Esophagus muscularis mucosa (tissue), 4 donors: ENCODE results near the gene ANKIB1. TPM values are rescaled to one million over a fixed set of nuclear protein-coding genes. Genes with fewer than 3 reads are reported as not detected.

ENCODE experiments used
- DNase-seq: peaks from one replicate; pipeline ENCODE4 v3.0.0-alpha.2; 2017; ENCODE audit errors: extremely low spot score
- H3K27ac ChIP-seq, 4 donors: fragments of 200-600 bp; sonication (generic); replicated peaks in 1 of 4; 1 replicate in 3 of 4; 2 replicates in 1 of 4; pipeline ENCODE4 v1.5.1; 2016 to 2019; ENCODE audit warnings: mild to moderate bottlenecking in 1 of 4
- H3K27me3 ChIP-seq, 4 donors: fragments of 200-600 bp; sonication (generic); one replicate each; pipeline versions ENCODE4 v1.5.1 to v1.6.0; 2016 to 2019
- H3K36me3 ChIP-seq, 4 donors: fragments of 200-600 bp; sonication (generic); one replicate each; pipeline ENCODE4 v1.5.1; 2016 to 2019
- H3K4me1 ChIP-seq, 4 donors: fragments of 200-600 bp; sonication (generic); one replicate each; pipeline ENCODE4 v1.5.1; 2016 to 2019
- H3K4me3 ChIP-seq, 4 donors: fragments of 200-600 bp; sonication (generic); 1 replicate in 2 of 4; 2 replicates in 2 of 4; pipeline ENCODE4 v1.5.1; 2016 to 2019; ENCODE audit warnings: mild to moderate bottlenecking in 4 of 4, moderate library complexity in 1 of 4
- H3K9me3 ChIP-seq, 4 donors: fragments of 200-600 bp; sonication (generic); 1 replicate in 3 of 4; 2 replicates in 1 of 4; pipeline ENCODE4 v1.5.1; 2016 to 2019
- EP300 ChIP-seq: sonication (generic); formaldehyde crosslinking; IDR thresholded peaks from one replicate; pipeline ENCODE4 v1.6.1; 2017; ENCODE audit warnings: antibody characterized with exemption
- POLR2A ChIP-seq: fragments of 450-650 bp; IDR thresholded peaks from one replicate; pipeline ENCODE4 v1.6.1; 2017; ENCODE audit warnings: antibody characterized with exemption, moderate library complexity, mild to moderate bottlenecking, low read depth
- POLR2AphosphoS5 ChIP-seq, 2 donors: sonication (generic); formaldehyde crosslinking; IDR thresholded peaks; one replicate each; pipeline ENCODE4 v1.6.1; 2017; ENCODE audit warnings: antibody characterized with exemption in 2 of 2
- WGBS: methylation state at CpG from one replicate; pipeline ENCODE4 v1.1.5; 2018; 5-methylcytosine and 5-hydroxymethylcytosine counted together
- intact Hi-C: fragments of 100-400 bp; cut with DNase I; formaldehyde crosslinking; loops from one replicate; pipeline ENCODE4 v1.15.1; 2023
- total RNA-seq, 4 donors: library from RNA; depleted of rRNA; stranded (reverse); fragments of >200 nt; gene quantifications; one replicate each; pipeline versions ENCODE4 v1.1.0 to v1.2.1, GENCODE V29; 2016
- TF ChIP-seq, protein P1 (sequence below), 3 experiments: fragments of 200-600 bp in 2 of 3; fragments of 450-650 bp in 1 of 3; sonication (generic) in 2 of 3; IDR thresholded peaks; one replicate each; pipeline ENCODE4 v1.5.1; 2017 to 2019; ENCODE audit warnings: antibody characterized with exemption in 3 of 3, mild to moderate bottlenecking in 2 of 3, moderate library complexity in 1 of 3

ANKIB1 gene
- total RNA-seq, 4 donors from 2014 or later = 25.8 to 37.8 (median 28.6) TPM

DNA sequence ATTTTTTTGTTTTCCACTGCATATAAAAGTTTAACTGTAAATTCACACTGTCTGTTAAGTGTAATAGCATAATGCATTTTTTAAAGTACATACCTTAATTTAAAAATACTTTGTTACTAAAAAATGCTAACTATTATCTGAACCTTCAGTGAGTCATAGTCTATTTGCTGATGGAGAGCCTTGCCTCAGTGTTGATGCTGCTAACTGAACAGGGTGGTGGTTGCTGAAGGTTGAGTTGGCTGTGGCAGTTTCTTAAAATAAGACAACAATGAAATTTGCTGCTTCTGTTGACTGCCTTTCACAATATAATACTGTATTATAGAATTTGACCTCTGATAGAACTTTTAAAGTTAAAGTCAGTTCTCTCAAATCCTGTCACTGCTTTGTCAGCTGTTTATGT is 129.2 kb downstream of the ANKIB1 start:
- no peak overlapping the region for H3K4me3 ChIP-seq
- TF ChIP-seq POLR2A (no peak), POLR2AphosphoS5 (IDR thresholded peaks at IDR 0.05) (no peak), EP300 (no peak)
- TF ChIP-seq, protein P1, sequence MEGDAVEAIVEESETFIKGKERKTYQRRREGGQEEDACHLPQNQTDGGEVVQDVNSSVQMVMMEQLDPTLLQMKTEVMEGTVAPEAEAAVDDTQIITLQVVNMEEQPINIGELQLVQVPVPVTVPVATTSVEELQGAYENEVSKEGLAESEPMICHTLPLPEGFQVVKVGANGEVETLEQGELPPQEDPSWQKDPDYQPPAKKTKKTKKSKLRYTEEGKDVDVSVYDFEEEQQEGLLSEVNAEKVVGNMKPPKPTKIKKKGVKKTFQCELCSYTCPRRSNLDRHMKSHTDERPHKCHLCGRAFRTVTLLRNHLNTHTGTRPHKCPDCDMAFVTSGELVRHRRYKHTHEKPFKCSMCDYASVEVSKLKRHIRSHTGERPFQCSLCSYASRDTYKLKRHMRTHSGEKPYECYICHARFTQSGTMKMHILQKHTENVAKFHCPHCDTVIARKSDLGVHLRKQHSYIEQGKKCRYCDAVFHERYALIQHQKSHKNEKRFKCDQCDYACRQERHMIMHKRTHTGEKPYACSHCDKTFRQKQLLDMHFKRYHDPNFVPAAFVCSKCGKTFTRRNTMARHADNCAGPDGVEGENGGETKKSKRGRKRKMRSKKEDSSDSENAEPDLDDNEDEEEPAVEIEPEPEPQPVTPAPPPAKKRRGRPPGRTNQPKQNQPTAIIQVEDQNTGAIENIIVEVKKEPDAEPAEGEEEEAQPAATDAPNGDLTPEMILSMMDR (IDR thresholded peaks at IDR 0.05) = no peak
- intact Hi-C loops = no loop called here

DNA sequence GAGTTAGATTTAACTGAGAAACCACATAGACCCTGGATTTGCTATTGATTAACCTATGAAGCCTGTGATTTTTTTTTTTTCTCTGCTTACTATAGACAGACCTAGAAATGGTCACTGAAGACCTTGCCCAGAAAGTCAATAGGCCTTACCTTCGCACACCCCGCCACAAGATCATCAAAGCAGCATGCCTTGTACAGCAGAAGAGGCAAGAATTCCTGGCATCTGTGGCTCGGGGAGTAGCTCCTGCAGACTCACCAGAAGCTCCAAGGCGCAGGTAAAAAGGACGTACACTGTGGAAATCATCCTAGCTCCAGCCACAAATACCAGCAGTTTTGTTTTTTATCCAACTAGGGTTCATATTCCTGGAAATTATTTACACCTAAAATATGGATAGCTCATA is 145.3 kb downstream of the ANKIB1 start:
- 94% methylated on average over 5 of the region's 5 CpGs for WGBS
- Histone ChIP-seq H3K9me3 (no peaks in the 10 kb centered on the region), H3K4me1 (no peaks in the 10 kb centered on the region), H3K27ac (no peak overlapping the region), H3K4me3 (no peak overlapping the region), H3K36me3 (peaks cover 4 to 45% (median 20%) of the 10 kb centered on the region in 4 donors), H3K27me3 (no peaks in the 10 kb centered on the region)
- intact Hi-C loops = no loop called here
- TF ChIP-seq EP300 (no peak), POLR2AphosphoS5 (IDR thresholded peaks at IDR 0.05) (no peak), POLR2A (no peak)
- TF ChIP-seq, protein P1 (IDR thresholded peaks at IDR 0.05) = no peak
- DNase-seq = no peak

More for the DNA sequence above, 129.2 kb downstream of the ANKIB1 start:
- no peak overlapping the region for H3K27ac ChIP-seq
- H3K36me3 ChIP-seq = peaks cover 0 to 33% (median 15%) of the 10 kb centered on the region in 4 donors
- no peaks in the 10 kb centered on the region for H3K9me3 ChIP-seq
- H3K4me1 ChIP-seq = no peaks in the 10 kb centered on the region
- no peak for DNase-seq
- H3K27me3 ChIP-seq = no peaks in the 10 kb centered on the region

DNA sequence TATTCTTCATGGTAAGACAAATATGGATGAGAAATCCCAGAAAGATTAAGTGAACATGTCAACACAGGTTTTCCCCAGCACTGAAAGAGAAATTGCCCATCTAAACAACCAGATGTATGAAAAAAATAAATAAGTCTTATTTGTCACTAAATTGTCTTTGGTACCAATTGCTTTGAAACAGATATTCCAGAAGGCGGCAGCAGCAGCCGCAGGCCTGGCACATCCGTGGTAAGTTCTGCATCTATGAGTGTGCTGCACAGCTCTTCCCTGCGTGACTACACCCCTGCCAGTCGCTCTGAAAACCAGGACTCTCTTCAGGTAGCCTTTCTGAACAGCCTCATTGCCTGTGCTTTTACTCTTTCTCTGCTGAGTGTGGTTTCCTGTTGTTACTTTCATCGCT is 151.8 kb downstream of the ANKIB1 start:
- WGBS = 88% methylated on average over 6 of the region's 6 CpGs
- Histone ChIP-seq H3K9me3 (no peaks in the 10 kb centered on the region), H3K27me3 (no peaks in the 10 kb centered on the region), H3K36me3 (peaks cover 21 to 59% (median 32%) of the 10 kb centered on the region in 4 donors), H3K4me1 (no peaks in the 10 kb centered on the region), H3K4me3 (no peak overlapping the region), H3K27ac (no peak overlapping the region)
- TF ChIP-seq POLR2A (no peak), POLR2AphosphoS5 (IDR thresholded peaks at IDR 0.05) (no peak), EP300 (no peak)
- TF ChIP-seq, protein P1 (IDR thresholded peaks at IDR 0.05) = no peak
- intact Hi-C loops = no loop called here
- DNase-seq = no peak

- peaks cover 21 to 57% (median 32%) of the 10 kb centered on the region in 4 donors for H3K36me3 ChIP-seq
Measured at GRCh38 chr7:92400013-92400412, 154.2 kb downstream of the ANKIB1 start.

More at GRCh38 chr7:92400013-92400412, 154.2 kb downstream of the ANKIB1 start:
- no peak for DNase-seq
- Histone ChIP-seq H3K27me3 (no peaks in the 10 kb centered on the region), H3K4me3 (no peak overlapping the region), H3K9me3 (no peaks in the 10 kb centered on the region), H3K4me1 (no peaks in the 10 kb centered on the region), H3K27ac (no peak overlapping the region)
- WGBS = 96% methylated on average over 2 of the region's 2 CpGs
- TF ChIP-seq, protein P1 (IDR thresholded peaks at IDR 0.05) = no peak
- no peak for TF ChIP-seq POLR2AphosphoS5 (IDR thresholded peaks at IDR 0.05)
- no peak for TF ChIP-seq EP300
- TF ChIP-seq POLR2A = no peak
- intact Hi-C loops = no loop called here
